Measurements from ENCODE around the gene ADORA2A. TPM values are rescaled to one million over a fixed set of nuclear protein-coding genes. Genes with fewer than 3 reads are reported as not detected.

Gene ADORA2A
- total RNA-seq, 1 experiment from 2014 or later = 7.6 TPM

- TF ChIP-seq CDX4 (CRISPR knock-in tag; IDR thresholded peaks at IDR 0.05; ENCODE audit: borderline replicate concordance) = no peak
- no peak for TF ChIP-seq ATF3 (CRISPR knock-in tag; conservative IDR thresholded peaks at IDR 0.05)
- TF ChIP-seq ZNF281 (CRISPR knock-in tag; IDR thresholded peaks at IDR 0.05) = no peak
- no peak for TF ChIP-seq TP53 (CRISPR knock-in tag; IDR thresholded peaks at IDR 0.05)
- TF ChIP-seq PRRX2 (CRISPR knock-in tag; IDR thresholded peaks at IDR 0.05) = no peak
- no peak for TF ChIP-seq ATF6 (CRISPR knock-in tag; IDR thresholded peaks at IDR 0.05)
- TF ChIP-seq ATF1 (CRISPR knock-in tag; IDR thresholded peaks at IDR 0.05) = no peak
- no peak for TF ChIP-seq ZNF121 (CRISPR knock-in tag; IDR thresholded peaks at IDR 0.05)
- no peak for TF ChIP-seq IRF1 (CRISPR knock-in tag; IDR thresholded peaks at IDR 0.05)
- TF ChIP-seq OVOL2 (CRISPR knock-in tag; IDR thresholded peaks at IDR 0.05; ENCODE audit: borderline replicate concordance) = no peak
- no peak for TF ChIP-seq E2F4 (CRISPR knock-in tag; IDR thresholded peaks at IDR 0.05; ENCODE audit: borderline replicate concordance, low read depth)
- no peak for TF ChIP-seq HMGXB4 (CRISPR knock-in tag; IDR thresholded peaks at IDR 0.05)
- no peak for TF ChIP-seq AR (CRISPR knock-in tag; IDR thresholded peaks at IDR 0.05)
- TF ChIP-seq CREB1 (CRISPR knock-in tag; IDR thresholded peaks at IDR 0.05) = no peak
- no peak for TF ChIP-seq ZNF263 (CRISPR knock-in tag; IDR thresholded peaks at IDR 0.05; ENCODE audit: low read depth)
- no peak for TF ChIP-seq ZNF512 (CRISPR knock-in tag; IDR thresholded peaks at IDR 0.05; ENCODE audit: borderline replicate concordance)
- no peak for TF ChIP-seq NR2C2 (CRISPR knock-in tag; IDR thresholded peaks at IDR 0.05)
- no peak for TF ChIP-seq ZNF138 (CRISPR knock-in tag; conservative IDR thresholded peaks at IDR 0.05)
- no peak for TF ChIP-seq MXD4 (CRISPR knock-in tag; IDR thresholded peaks at IDR 0.05; ENCODE audit: borderline replicate concordance)
- no peak for TF ChIP-seq ZBTB43 (CRISPR knock-in tag; IDR thresholded peaks at IDR 0.05)
- POLR2A ChIA-PET = no interaction called here
- Mint-ChIP-seq H3K27ac (no peak overlapping the region), H3K4me3 (no peak overlapping the region), H3K4me1 (0 out of 2 replicates have a peak, but pooled peaks cover 2% of the 10 kb centered on the region), H3K27me3 (ENCODE audit: low read depth) (no peaks in the 10 kb centered on the region), H3K9me3 (peaks cover 3% of the 10 kb centered on the region; the same call in 1 of the 2 replicates), H3K36me3 (peaks cover 4% of the 10 kb centered on the region; the same call in 1 of the 2 replicates)
- CTCF ChIA-PET = interaction anchor here (1.6 kb wide), 1 partner anchor 35 kb away, joined by 3 read pairs; no protein-coding TSS in a partner anchor
- ATAC-seq = no peak
- DNase-seq (ENCODE audit: low spot score) = no peak
Measured at GRCh38 chr22:24386937-24387471, 40.4 kb upstream of the ADORA2A start.

All from WTC11 (cell line).